Thyroid gland (tissue), 4 donors: Measurements from ENCODE around the gene SLC10A6. TPM values are rescaled to one million over a fixed set of nuclear protein-coding genes. Genes with fewer than 3 reads are reported as not detected.

Experiments
- DNase-seq, 2 donors: peaks; one replicate each; pipeline ENCODE4 v3.0.0-alpha.2; 2019
- H3K27ac ChIP-seq, 3 donors: fragments of 200-600 bp; sonication (generic); 1 replicate in 2 of 3; 2 replicates in 1 of 3; pipeline ENCODE4 v1.5.1; 2016 to 2019; ENCODE audit warnings: mild to moderate bottlenecking in 1 of 3, moderate library complexity in 1 of 3
- H3K27me3 ChIP-seq: fragments of 200-600 bp; sonication (generic); one replicate; pipeline ENCODE4 v1.5.1; 2019
- H3K36me3 ChIP-seq, 2 donors: fragments of 200-600 bp; sonication (generic); one replicate each; pipeline ENCODE4 v1.5.1; 2016 to 2019
- H3K4me1 ChIP-seq, 2 donors: fragments of 200-600 bp; sonication (generic); one replicate each; pipeline ENCODE4 v1.5.1; 2017 to 2019
- H3K4me3 ChIP-seq, 3 donors: fragments of 200-600 bp; sonication (generic); replicated peaks in 1 of 3; 1 replicate in 2 of 3; 2 replicates in 1 of 3; pipeline ENCODE4 v1.5.1; 2016; ENCODE audit warnings: mild to moderate bottlenecking in 1 of 3
- H3K9me3 ChIP-seq: fragments of 200-600 bp; sonication (generic); one replicate; pipeline ENCODE4 v1.5.1; 2017
- POLR2A ChIP-seq, 2 donors: fragments of 450-650 bp; IDR thresholded peaks; one replicate each; pipeline ENCODE4 v1.6.1; 2017; ENCODE audit warnings: antibody characterized with exemption in 2 of 2, mild to moderate bottlenecking in 2 of 2, moderate library complexity in 1 of 2
- WGBS, 2 donors: methylation state at CpG; one replicate each; pipeline ENCODE4 v1.1.5; 2017; 5-methylcytosine and 5-hydroxymethylcytosine counted together
- intact Hi-C: fragments of 100-400 bp; cut with DNase I; formaldehyde crosslinking; loops from one replicate; pipeline ENCODE4 v1.15.1; 2023
- total RNA-seq, 4 donors: library from RNA; depleted of rRNA; stranded (reverse); fragments of >200 nt; gene quantifications; one replicate each; pipeline ENCODE4 v1.2.3, GENCODE V29; 2016
- TF ChIP-seq, protein P1 (sequence below), 6 experiments: fragments of 200-600 bp in 3 of 6; fragments of 450-650 bp in 3 of 6; sonication (generic) in 3 of 6; IDR thresholded peaks; one replicate each; pipeline ENCODE4 v1.5.1; 2016 to 2019; ENCODE audit warnings: antibody characterized with exemption in 6 of 6, mild to moderate bottlenecking in 2 of 6, inconsistent platforms in 1 of 6, moderate library complexity in 1 of 6

The SLC10A6 gene, protein sequence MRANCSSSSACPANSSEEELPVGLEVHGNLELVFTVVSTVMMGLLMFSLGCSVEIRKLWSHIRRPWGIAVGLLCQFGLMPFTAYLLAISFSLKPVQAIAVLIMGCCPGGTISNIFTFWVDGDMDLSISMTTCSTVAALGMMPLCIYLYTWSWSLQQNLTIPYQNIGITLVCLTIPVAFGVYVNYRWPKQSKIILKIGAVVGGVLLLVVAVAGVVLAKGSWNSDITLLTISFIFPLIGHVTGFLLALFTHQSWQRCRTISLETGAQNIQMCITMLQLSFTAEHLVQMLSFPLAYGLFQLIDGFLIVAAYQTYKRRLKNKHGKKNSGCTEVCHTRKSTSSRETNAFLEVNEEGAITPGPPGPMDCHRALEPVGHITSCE
- 1 to 10 TPM; 1.5 to 7.1 (median 4.7) TPM for total RNA-seq

DNA sequence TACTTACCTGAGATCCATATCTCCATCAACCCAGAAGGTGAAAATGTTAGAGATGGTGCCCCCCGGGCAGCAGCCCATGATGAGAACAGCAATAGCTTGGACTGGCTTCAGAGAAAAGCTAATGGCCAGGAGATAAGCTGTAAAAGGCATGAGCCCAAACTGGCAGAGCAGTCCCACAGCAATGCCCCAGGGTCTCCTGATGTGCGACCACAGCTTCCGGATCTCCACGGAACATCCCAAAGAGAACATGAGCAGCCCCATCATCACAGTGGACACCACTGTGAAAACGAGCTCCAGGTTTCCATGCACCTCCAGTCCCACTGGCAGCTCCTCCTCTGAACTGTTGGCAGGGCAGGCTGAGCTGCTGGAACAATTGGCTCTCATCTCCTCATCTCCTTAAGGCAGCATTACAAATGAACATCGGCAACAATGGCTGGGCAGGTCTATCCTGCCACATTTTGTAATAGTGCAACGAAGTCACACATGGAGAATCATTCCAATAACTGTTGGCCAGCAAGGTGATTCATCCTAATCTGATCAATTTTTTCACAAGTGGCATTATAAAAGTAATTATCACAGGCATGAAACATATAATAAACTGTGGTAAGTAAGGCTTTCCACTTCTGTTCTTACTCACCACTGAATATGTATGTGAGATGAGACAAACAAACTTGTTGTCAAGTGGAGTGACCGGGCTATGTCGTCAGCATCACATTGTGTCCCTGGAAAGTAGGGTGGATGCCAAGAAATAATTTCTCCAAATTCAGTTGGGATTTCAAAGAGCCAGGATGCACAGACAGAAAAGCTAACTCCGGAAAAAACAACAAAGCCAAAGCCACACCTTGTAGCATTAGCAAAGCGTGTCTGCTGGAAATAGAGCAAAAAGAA is at the start of gene SLC10A6:
TSS of gene SLC10A6 (minus strand) at position 653 of the 888 bp plus-strand sequence. CDS start at position 384, 269 bp downstream.
- Histone ChIP-seq H3K9me3 (no peaks in the 10 kb centered on the region), H3K4me3 (peak within 1 kb of the TSS in 1 of 3 donors; percentile 5), H3K27me3 (no peaks in the 10 kb centered on the region), H3K27ac (peak within 1 kb of the TSS; percentile 1 to 59 (median 26)), H3K36me3 (no peaks in the 10 kb centered on the region), H3K4me1 (peaks cover 6 to 17% of the 10 kb centered on the region in 2 donors)
- no peak for TF ChIP-seq POLR2A (IDR thresholded peaks at IDR 0.05)
- TF ChIP-seq, protein P1, sequence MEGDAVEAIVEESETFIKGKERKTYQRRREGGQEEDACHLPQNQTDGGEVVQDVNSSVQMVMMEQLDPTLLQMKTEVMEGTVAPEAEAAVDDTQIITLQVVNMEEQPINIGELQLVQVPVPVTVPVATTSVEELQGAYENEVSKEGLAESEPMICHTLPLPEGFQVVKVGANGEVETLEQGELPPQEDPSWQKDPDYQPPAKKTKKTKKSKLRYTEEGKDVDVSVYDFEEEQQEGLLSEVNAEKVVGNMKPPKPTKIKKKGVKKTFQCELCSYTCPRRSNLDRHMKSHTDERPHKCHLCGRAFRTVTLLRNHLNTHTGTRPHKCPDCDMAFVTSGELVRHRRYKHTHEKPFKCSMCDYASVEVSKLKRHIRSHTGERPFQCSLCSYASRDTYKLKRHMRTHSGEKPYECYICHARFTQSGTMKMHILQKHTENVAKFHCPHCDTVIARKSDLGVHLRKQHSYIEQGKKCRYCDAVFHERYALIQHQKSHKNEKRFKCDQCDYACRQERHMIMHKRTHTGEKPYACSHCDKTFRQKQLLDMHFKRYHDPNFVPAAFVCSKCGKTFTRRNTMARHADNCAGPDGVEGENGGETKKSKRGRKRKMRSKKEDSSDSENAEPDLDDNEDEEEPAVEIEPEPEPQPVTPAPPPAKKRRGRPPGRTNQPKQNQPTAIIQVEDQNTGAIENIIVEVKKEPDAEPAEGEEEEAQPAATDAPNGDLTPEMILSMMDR (IDR thresholded peaks at IDR 0.05), result no peak
- intact Hi-C loops, result no loop called here
- DNase-seq, result peak; percentile 23 to 36
- WGBS, 2 donors, result 43 to 61% methylated on average over 10 to 11 of the region's 11 CpGs

DNA sequence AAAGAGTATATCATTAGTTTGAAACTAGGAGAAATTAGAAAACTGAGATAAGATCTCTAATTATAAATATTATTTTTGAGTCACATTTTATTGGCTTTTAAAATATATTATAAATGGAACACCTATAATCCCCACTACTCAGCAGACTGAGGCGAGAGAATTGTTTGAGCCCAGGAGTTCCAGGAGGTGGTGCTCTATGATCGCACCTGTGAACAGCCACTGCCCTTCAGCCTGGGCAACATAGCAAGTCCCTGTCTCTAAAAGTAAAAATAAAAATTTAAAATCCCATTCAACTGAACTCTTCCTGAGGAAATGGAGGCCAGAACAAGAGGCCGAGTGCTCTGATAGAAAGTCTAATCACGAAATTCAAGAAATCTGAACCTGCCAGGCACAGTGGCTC is 49.4 kb upstream of the SLC10A6 start:
- intact Hi-C loops, result loop anchor here (5.0 kb wide), 1 partner anchor 401 kb away; no protein-coding TSS in a partner anchor

DNA sequence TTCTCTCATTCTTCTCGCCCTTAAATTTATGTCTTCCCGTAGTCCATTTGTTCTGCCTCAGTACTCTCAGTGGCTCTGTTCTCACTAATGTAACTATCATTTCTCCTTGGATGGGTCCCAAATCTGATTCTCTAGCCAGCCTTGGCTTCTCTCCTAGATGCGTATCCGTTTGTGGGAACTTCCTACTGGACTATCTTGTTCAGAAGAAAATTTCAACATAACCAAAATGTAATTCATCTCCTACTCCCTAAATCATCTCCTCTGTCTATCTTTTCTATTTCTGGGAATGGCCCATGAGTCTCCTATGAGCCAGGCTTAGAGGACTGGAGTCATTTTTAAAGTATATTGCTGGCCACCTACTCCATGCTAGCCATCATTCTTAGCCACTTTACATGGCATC is 47.4 kb upstream of the SLC10A6 start:
- H3K4me1 ChIP-seq, result no peaks in the 10 kb centered on the region
- no peak for DNase-seq
- H3K27ac ChIP-seq, result no peak overlapping the region
- intact Hi-C loops, result loop anchor here (5.0 kb wide), 1 partner anchor 399 kb away; no protein-coding TSS in a partner anchor
- H3K36me3 ChIP-seq, result no peaks in the 10 kb centered on the region
- no peaks in the 10 kb centered on the region for H3K9me3 ChIP-seq
- 66% methylated on average over 4 of the region's 4 CpGs for WGBS, 2 donors
- TF ChIP-seq, protein P1 (IDR thresholded peaks at IDR 0.05), result no peak
- no peak for TF ChIP-seq POLR2A (IDR thresholded peaks at IDR 0.05)
- H3K4me3 ChIP-seq, result no peak overlapping the region
- no peaks in the 10 kb centered on the region for H3K27me3 ChIP-seq

More for the DNA sequence above, 49.4 kb upstream of the SLC10A6 start:
- peak in 1 of 2 donors; percentile 40 for DNase-seq
- no peak overlapping the region for H3K27ac ChIP-seq
- no peaks in the 10 kb centered on the region for H3K4me1 ChIP-seq
- WGBS, 2 donors, result 88 to 91% methylated on average over 4 of the region's 4 CpGs
- no peaks in the 10 kb centered on the region for H3K36me3 ChIP-seq
- no peak overlapping the region for H3K4me3 ChIP-seq
- TF ChIP-seq, protein P1 (IDR thresholded peaks at IDR 0.05), result peak in 3 of 6 experiments; percentile 32 to 46 (median 41)
- no peak for TF ChIP-seq POLR2A (IDR thresholded peaks at IDR 0.05)
- H3K27me3 ChIP-seq, result no peaks in the 10 kb centered on the region
- H3K9me3 ChIP-seq, result no peaks in the 10 kb centered on the region

DNA sequence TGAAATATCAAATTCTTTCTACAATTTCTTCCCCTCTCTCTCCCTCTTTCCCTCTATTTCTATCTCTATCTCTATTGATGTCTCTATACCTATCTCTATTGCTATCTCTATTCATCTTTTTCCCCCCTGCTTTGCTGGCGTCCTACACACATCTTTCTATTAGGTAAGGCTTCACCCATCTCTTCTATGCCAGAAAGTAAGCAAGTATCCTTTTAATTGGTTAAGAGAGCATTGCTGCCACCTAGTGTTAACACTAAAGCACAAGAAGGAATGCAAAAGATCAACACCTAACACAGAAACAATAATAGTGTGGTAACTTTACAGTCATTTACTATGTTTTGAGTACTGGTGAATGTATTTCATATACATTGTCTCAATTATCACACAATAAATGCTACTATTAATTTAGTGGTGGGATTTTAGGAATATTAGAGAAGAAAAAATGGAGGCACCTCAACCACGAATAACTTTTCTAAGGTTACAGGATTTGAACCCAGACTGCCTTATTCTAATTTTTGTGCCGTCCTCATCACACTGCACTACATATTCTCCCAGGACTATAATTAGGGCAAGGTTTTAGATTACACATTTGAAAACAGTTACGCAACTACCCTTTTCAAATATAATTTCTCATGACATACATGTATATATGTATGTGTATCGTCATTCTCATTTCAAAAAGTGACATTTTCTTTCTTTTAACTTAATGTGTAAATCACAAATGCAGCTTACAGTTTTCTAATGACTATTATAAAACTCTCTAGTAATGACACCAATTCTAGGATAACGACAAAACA is 46.7 kb upstream of the SLC10A6 start:
- Histone ChIP-seq H3K4me3 (no peak overlapping the region), H3K27me3 (no peaks in the 10 kb centered on the region), H3K9me3 (no peaks in the 10 kb centered on the region), H3K4me1 (no peaks in the 10 kb centered on the region), H3K36me3 (no peaks in the 10 kb centered on the region), H3K27ac (no peak overlapping the region)
- no peak for DNase-seq
- no peak for TF ChIP-seq POLR2A (IDR thresholded peaks at IDR 0.05)
- TF ChIP-seq, protein P1 (IDR thresholded peaks at IDR 0.05), result peak; percentile 41 to 87 (median 72)
- 74 to 78% methylated on average over 6 of the region's 6 CpGs for WGBS, 2 donors
- intact Hi-C loops, result loop anchor here (5.0 kb wide), 1 partner anchor 399 kb away; no protein-coding TSS in a partner anchor
